Endometrium (tissue), 2 donors: ENCODE data around the gene NOM1.

Experiments
- FAIRE-seq: peaks from 2 replicates; lab custom pipeline; 2012; peaks lifted over from hg19 to GRCh38; lab: Jason Lieb, UNC
- donor health status: control.
- donor health status: control.

Gene NOM1

DNA sequence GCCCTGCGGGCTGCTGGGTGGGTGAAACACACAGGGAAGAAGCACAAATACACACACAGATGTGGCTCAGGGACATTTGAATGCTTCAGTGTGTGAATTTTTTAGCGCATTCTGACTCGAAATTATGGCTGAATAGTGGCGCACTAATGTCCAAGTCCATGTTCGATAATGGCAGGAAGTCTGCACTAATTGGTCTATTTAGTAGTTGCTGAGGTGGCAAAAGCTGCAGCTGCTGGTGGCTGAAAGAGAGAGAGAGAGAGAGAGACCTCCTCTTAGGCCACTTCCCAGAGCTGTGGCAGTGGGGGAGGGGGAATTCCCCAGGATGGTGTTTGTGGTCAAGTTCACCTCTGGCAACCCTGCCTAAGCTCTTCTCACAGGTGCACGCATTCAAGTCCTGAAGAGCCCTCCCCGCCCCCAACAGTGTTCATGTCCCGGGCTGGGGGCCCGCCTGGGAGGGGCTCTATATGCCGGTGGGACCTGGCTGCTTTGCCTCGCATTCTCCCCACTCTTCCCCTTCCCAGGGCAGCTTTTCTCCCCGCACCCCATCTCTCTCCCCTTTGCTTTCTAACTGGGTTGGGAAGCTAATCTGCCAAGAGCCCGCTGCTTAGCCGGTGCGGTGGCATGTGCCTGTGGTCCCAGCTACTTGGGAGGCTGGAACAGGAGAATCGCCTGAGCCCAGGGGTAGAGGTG is 67.0 kb downstream of the NOM1 start:
- FAIRE-seq = no peak

DNA sequence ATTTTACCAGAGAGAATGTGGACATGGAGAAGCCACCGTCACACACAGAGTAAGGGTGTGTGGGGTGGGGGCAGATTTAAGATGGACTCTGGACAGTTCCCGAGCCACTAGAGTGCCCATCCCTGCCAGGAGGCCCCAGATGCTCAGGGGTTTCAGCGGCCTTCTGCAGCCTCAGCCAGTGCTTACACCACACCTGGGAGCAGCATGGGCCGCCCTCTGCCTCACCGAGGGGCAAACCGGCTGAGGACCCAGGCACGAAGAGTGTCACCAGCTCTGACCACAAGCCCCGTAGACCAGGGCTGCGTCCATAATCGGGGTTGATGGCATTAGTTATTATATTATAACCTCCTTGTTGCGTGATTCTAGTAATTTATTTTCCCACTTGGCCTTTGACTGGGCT is 67.6 kb downstream of the NOM1 start:
- no peak for FAIRE-seq

DNA sequence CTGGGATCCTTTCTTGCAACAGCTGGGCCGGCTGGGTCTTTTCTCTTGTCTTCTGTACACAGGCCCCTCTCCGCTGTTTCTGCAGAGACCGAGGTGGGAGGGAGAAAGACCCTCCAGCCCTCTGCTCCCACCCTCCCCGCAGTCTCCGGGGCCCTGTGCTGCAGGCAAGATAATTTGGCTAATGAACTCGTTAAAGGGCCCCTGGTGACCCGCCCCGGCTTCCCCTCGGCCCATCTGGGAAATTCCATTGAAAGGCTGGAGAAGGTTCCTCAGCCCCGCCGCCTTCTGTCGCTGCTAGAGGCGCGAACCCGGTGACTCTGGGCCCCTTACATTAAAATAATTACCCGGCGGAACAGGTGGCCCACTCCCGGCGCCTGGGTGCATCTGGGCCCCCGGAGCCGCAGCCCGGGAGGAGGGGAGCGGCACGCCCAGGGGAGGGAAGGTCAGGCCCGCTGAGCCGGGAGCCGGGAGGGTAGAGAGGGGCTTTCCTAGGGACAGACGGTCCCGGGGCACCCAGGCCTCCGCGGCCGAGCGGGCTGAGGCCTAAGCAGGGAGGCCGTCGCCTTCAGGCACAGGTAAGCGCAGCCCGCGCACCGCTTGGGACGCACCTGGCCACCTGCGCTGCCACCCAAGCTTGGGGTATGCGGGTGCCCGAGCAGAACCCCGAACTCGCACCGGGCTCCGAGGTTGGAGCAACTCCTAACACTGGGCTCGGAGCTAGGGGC is 68.3 kb downstream of the NOM1 start:
- no peak for FAIRE-seq

DNA sequence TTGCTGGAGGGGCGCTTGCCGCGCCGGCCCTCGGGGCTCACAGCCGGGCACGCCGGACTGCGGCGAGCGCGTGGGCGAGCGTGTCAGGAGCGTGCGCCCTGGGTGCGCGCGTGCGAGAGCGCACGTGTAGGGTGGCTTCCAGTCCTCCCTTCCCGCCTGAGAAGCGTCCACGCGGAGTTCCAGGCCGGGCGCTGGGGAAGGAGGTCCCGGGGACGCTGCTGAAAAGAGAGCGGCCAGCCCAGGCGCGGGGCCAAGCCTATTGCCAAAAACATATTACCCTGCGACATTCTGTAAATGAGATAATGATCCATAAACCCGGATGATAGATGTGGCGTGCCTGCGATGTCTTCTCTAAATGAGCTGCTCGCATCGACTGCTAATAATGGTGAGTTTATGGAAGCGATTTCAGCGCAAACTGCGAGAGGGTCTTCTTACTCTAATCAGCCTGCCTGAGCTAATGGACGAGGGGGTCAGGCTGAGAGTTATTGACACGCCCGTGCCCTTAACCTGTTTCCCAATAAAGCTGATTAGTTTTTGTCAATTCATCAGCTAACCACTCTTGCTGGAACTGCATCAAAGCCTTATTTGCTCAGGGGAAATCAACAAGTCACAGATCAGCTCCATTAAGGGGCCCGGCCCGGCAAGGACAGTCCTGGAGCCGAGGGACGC is 69.0 kb downstream of the NOM1 start:
- no peak for FAIRE-seq

DNA sequence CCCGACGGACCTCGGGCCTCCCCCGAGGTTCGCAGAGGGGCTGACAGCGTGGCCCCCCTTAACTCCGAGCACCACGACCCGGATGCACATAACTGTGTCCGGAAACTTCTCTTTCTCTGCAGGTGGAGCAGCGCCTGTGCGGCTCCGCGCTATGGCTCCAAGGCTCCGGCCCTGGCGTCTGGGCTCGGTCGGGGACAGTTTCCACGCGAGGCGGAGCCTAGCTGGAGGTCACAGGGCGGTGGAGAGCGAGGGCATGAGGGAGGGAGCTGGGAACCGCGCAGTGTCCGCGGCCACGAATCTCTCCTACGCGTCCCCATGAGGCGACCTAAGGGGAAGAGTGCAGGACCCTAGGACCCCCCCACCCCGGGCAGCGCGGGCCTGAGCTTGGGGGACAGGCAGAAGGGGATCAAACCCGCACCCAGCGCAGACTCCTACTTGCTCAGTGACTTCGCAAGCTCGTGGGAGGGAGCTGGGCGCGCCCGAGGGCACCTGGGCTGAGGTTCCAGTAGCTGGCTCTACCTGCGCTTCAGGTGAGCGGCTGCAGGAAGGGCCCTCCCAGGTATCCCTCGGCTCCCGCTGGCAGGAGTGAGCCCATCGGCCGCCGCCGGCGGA is 69.6 kb downstream of the NOM1 start:
- FAIRE-seq = no peak

DNA sequence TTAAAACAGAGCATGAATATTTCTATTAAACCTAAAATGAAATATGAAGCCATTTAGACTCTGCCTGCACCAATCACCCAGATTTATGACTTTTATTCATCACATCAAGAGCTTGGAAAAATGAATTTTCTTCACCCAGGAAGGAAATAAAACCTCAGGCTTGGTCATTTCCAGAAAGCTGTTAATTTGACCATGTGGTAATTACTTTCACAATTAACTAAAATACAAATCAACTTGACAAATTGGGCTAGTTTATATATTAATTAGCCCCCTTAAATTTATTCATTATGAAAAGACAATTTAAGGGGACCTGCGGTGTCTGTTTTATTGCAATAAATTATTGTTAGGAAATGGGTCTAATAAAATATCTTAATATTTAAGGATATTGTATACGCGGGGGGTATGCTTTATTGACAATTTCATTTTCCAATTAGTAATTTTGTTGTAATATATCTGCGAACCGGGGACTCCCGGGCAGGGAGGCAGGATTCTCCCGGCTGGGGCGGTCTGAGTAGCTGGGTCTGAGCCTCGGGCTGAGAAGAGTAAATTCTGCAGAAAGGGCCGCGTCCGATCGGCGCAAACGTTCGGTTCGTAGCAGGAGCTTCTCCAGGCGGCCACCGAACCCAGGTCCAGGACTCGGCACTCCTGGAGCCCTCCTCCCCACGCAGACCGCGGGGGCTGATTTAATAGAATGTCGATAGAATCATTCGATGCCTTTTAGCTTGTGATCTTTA is 70.4 kb downstream of the NOM1 start:
- FAIRE-seq = no peak

DNA sequence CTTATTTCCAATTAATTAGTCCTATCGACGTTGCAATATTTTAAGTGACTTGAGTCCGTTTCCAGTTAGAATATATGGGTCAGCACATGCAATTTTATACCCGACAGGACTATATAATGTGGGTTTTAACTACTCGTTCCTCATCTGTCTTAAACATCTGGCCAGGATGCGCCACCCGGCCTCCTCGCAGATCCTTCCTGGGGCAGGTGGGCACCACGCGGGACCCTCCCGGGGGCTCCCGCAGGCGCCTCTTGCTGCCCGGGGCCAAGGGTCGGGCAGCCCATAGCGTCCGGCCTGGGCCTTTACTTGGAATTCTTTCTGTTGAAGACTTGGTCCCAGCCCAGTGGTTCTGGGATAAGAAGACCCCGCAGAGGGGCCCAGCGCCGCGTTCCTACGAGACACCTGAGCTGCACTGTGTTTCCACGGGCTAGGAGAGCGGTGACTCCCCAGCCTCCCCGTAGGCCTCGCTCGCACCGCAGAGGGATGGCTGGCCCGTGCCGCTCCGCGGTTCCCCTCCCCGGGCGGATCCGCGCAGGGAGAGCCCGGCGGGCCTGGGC is 71.1 kb downstream of the NOM1 start:
- no peak for FAIRE-seq

DNA sequence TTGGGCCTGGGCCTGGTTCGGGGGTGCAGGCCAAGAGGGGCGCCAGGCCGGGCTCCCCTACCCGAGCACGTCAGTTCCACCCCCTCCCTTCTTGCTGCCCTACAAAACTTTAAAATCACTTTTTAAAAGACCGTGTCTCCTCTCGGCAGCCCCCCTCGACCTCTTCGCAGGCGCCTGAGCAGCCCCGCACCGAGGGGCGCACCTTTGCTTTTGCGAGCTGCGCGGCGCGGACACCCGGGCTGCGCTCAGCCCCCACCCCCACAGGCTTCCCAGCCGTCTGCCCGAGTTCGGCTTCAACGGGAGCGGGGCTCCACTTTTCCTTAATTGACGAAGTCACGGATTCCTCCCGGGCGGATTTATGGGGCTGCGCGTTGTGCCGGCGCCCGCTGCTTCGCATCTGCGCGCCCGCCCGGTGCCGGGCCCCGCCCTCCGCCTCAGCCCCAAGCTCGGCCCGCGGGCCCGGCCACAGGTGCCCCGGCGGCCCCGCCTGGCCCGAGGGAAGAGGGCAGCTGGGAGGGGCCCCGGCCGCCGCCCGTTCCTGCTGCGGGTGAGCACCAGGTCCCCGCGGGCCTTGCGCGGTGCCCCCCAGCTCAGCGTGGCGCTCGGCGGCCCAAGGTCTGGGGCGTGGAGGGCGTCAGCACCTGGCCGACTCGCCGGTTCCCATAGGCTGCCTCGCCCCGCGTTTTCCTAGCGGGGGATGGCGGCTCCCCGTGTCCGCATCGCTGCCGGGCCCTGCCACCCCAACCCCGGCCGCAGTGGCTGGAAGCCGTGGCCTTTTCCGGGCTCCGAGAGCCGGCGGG is 71.8 kb downstream of the NOM1 start:
- no peak for FAIRE-seq

DNA sequence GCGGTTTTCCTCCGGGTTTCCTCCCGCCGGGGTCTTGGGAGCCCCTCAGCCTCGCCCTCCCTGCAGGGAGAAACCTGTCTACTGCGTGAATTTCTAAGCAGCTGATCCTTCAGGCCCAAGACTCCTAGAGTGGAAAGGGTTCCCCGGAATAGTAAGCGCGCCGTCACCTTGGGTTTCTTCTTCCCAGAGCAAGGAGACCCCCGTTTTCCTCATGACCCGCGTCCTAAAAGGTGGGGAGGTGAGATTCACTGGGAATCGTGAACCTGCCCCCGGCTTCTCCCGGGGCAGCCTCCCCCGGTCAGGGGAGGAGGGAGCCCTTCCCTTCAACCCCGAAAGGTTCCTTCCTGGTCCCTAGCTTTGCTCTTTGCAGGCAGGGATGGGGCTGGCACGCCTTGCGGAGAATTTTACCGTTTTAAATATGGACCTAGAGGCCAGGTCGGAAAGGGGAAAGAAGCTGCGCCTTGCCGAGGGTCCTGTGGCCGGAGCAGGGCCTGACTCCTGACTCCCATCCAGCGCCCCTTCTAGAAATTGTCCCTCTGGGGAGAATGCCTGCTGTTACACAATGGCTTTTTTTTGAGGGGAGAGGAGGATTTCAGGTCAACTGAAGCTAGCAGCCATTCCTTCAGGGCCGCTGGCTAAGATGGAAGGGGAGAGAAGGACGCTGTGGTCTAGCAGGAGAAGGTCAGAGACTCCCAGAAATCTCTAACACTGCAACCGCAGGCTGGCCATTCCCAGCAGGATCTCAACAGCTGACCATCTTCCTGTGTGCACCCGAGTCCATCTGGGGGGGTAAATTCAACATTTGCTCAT is 72.6 kb downstream of the NOM1 start:
- FAIRE-seq = no peak
